IgD-negative memory B cell (primary cell): ENCODE data around the gene OSBPL10. TPM values are rescaled to one million over a fixed set of nuclear protein-coding genes. Genes with fewer than 3 reads are reported as not detected.
A peak's percentile ranks its signal among the peaks of the same experiment; 100 is the strongest.

Source experiments
- H3K27ac Mint-ChIP-seq, 3 donors: one replicate each; pipeline ENCODE4 v1.8.0; 2020 to 2022; ENCODE audit warnings: mild to moderate bottlenecking in 3 of 3, mixed read lengths in 3 of 3, moderate library complexity in 1 of 3
- H3K27me3 Mint-ChIP-seq: one replicate; pipeline ENCODE4 v1.8.0; 2021; ENCODE audit warnings: mixed read lengths
- H3K36me3 Mint-ChIP-seq: one replicate; pipeline ENCODE4 v1.8.0; 2020; ENCODE audit warnings: mild to moderate bottlenecking, mixed read lengths
- H3K4me1 Mint-ChIP-seq, 3 donors: one replicate each; pipeline ENCODE4 v1.8.0; 2020 to 2022; ENCODE audit warnings: mixed read lengths in 3 of 3, mild to moderate bottlenecking in 1 of 3
- H3K4me3 Mint-ChIP-seq, 4 donors: one replicate each; pipeline ENCODE4 v1.8.0; 2020 to 2022; ENCODE audit warnings: mild to moderate bottlenecking in 4 of 4, mixed read lengths in 4 of 4, moderate library complexity in 3 of 4
- H3K9me3 Mint-ChIP-seq, 3 donors: one replicate each; pipeline ENCODE4 v1.8.0; 2020 to 2021; ENCODE audit warnings: mixed read lengths in 3 of 3, mild to moderate bottlenecking in 1 of 3
- polyA plus RNA-seq: library from polyadenylated mRNA; unstranded; fragments of 300-500 nt; fragmentation: Illumina TruSeq; gene quantifications from one replicate; pipeline ENCODE4 v1.2.3, GENCODE V29; 2021

The OSBPL10 gene
- polyA plus RNA-seq, 1 donor from 2014 or later: 126 TPM

- H3K27ac Mint-ChIP-seq: peak overlapping the region in 2 of 3 donors; percentile 81 to 90
- H3K4me3 Mint-ChIP-seq: peak overlapping the region; percentile 67 to 99 (median 92)
- H3K36me3 Mint-ChIP-seq: peaks cover 3% of the 10 kb centered on the region
- no peaks in the 10 kb centered on the region for H3K27me3 Mint-ChIP-seq
- H3K9me3 Mint-ChIP-seq: peaks cover 0 to 3% (median 2%) of the 10 kb centered on the region in 3 donors
- H3K4me1 Mint-ChIP-seq: peaks cover 67 to 73% (median 68%) of the 10 kb centered on the region in 3 donors
These were observed 3.3 kb downstream of the OSBPL10 start for GRCh38 chr3:31977736-31978135.

GRCh38 chr3:31976302-31976701 lies 4.8 kb downstream of the OSBPL10 start:
- H3K27me3 Mint-ChIP-seq: no peaks in the 10 kb centered on the region
- peak overlapping the region; percentile 24 to 86 (median 64) for H3K4me3 Mint-ChIP-seq
- H3K36me3 Mint-ChIP-seq: peaks cover 3% of the 10 kb centered on the region
- H3K27ac Mint-ChIP-seq: peak overlapping the region; percentile 73 to 90 (median 86)
- H3K9me3 Mint-ChIP-seq: peaks cover 0 to 3% (median 0%) of the 10 kb centered on the region in 3 donors
- H3K4me1 Mint-ChIP-seq: peaks cover 66 to 78% (median 77%) of the 10 kb centered on the region in 3 donors

- Mint-ChIP-seq H3K4me1 (peaks cover 75 to 87% (median 86%) of the 10 kb centered on the region in 3 donors), H3K4me3 (peak overlapping the region in 3 of 4 donors; percentile 24 to 81 (median 70)), H3K9me3 (peaks cover 0 to 3% (median 0%) of the 10 kb centered on the region in 3 donors), H3K27me3 (no peaks in the 10 kb centered on the region), H3K36me3 (peaks cover 4% of the 10 kb centered on the region), H3K27ac (peak overlapping the region; percentile 73 to 97 (median 90))
These were observed 6.1 kb downstream of the OSBPL10 start for GRCh38 chr3:31974964-31975363.

- Mint-ChIP-seq H3K9me3 (peaks cover 0 to 3% (median 0%) of the 10 kb centered on the region in 3 donors), H3K4me1 (peaks cover 77 to 87% (median 86%) of the 10 kb centered on the region in 3 donors), H3K36me3 (peaks cover 4% of the 10 kb centered on the region), H3K27ac (peak overlapping the region; percentile 73 to 97 (median 90)), H3K4me3 (peak overlapping the region in 3 of 4 donors; percentile 24 to 81 (median 70)), H3K27me3 (no peaks in the 10 kb centered on the region)
These were observed 6.6 kb downstream of the OSBPL10 start for GRCh38 chr3:31974471-31974870.

- H3K36me3 Mint-ChIP-seq: peaks cover 4% of the 10 kb centered on the region
- peak overlapping the region; percentile 73 to 97 (median 94) for H3K27ac Mint-ChIP-seq
These were observed 7.2 kb downstream of the OSBPL10 start for GRCh38 chr3:31973837-31974236.

GRCh38 chr3:31973081-31973480 lies 8.0 kb downstream of the OSBPL10 start:
- peaks cover 81 to 89% (median 86%) of the 10 kb centered on the region in 3 donors for H3K4me1 Mint-ChIP-seq
- peak overlapping the region; percentile 73 to 97 (median 94) for H3K27ac Mint-ChIP-seq
- peaks cover 0 to 3% (median 0%) of the 10 kb centered on the region in 3 donors for H3K9me3 Mint-ChIP-seq
- H3K4me3 Mint-ChIP-seq: peak overlapping the region; percentile 70 to 95 (median 78)
- H3K36me3 Mint-ChIP-seq: peaks cover 4% of the 10 kb centered on the region
- no peaks in the 10 kb centered on the region for H3K27me3 Mint-ChIP-seq

More at GRCh38 chr3:31973837-31974236, 7.2 kb downstream of the OSBPL10 start:
- H3K4me1 Mint-ChIP-seq: peaks cover 80 to 89% (median 86%) of the 10 kb centered on the region in 3 donors
- peaks cover 0 to 3% (median 0%) of the 10 kb centered on the region in 3 donors for H3K9me3 Mint-ChIP-seq
- H3K4me3 Mint-ChIP-seq: peak overlapping the region in 3 of 4 donors; percentile 0 to 95 (median 71)
- H3K27me3 Mint-ChIP-seq: no peaks in the 10 kb centered on the region

GRCh38 chr3:31971607-31972006 lies 9.5 kb downstream of the OSBPL10 start:
- Mint-ChIP-seq H3K4me1 (peaks cover 83 to 85% (median 84%) of the 10 kb centered on the region in 3 donors), H3K27me3 (no peaks in the 10 kb centered on the region), H3K4me3 (peak overlapping the region; percentile 70 to 95 (median 78)), H3K36me3 (peaks cover 6% of the 10 kb centered on the region), H3K9me3 (peaks cover 0 to 3% (median 0%) of the 10 kb centered on the region in 3 donors), H3K27ac (peak overlapping the region; percentile 73 to 97 (median 94))

- Mint-ChIP-seq H3K4me3 (peak overlapping the region in 3 of 4 donors; percentile 77 to 82 (median 80)), H3K4me1 (peaks cover 69 to 73% (median 72%) of the 10 kb centered on the region in 3 donors), H3K36me3 (peaks cover 5% of the 10 kb centered on the region), H3K27ac (peak overlapping the region; percentile 11 to 75 (median 52)), H3K27me3 (no peaks in the 10 kb centered on the region), H3K9me3 (no peaks in the 10 kb centered on the region)
These were observed 12.1 kb downstream of the OSBPL10 start for GRCh38 chr3:31968927-31969418.

GRCh38 chr3:31968369-31968926 lies 12.6 kb downstream of the OSBPL10 start:
- no peaks in the 10 kb centered on the region for H3K27me3 Mint-ChIP-seq
- H3K4me3 Mint-ChIP-seq: peak overlapping the region in 3 of 4 donors; percentile 9 to 82 (median 80)
- no peaks in the 10 kb centered on the region for H3K9me3 Mint-ChIP-seq
- peaks cover 68 to 73% (median 72%) of the 10 kb centered on the region in 3 donors for H3K4me1 Mint-ChIP-seq
- peak overlapping the region; percentile 34 to 75 (median 52) for H3K27ac Mint-ChIP-seq
- peaks cover 9% of the 10 kb centered on the region for H3K36me3 Mint-ChIP-seq

- peaks cover 12% of the 10 kb centered on the region for H3K36me3 Mint-ChIP-seq
- H3K9me3 Mint-ChIP-seq: no peaks in the 10 kb centered on the region
- H3K4me1 Mint-ChIP-seq: peaks cover 65 to 71% (median 70%) of the 10 kb centered on the region in 3 donors
- H3K27ac Mint-ChIP-seq: peak overlapping the region in 2 of 3 donors; percentile 1 to 75
- H3K27me3 Mint-ChIP-seq: no peaks in the 10 kb centered on the region
- peak overlapping the region in 3 of 4 donors; percentile 17 to 82 (median 75) for H3K4me3 Mint-ChIP-seq
These were observed 13.5 kb downstream of the OSBPL10 start for GRCh38 chr3:31967592-31967991.

GRCh38 chr3:31966978-31967591 lies 14.0 kb downstream of the OSBPL10 start:
- H3K27me3 Mint-ChIP-seq: no peaks in the 10 kb centered on the region
- no peaks in the 10 kb centered on the region for H3K9me3 Mint-ChIP-seq
- peak overlapping the region; percentile 1 to 76 (median 75) for H3K27ac Mint-ChIP-seq
- H3K4me1 Mint-ChIP-seq: peaks cover 60 to 68% (median 67%) of the 10 kb centered on the region in 3 donors
- H3K4me3 Mint-ChIP-seq: peak overlapping the region in 3 of 4 donors; percentile 17 to 75 (median 68)
- H3K36me3 Mint-ChIP-seq: peaks cover 12% of the 10 kb centered on the region

GRCh38 chr3:31962801-31963205 lies 18.3 kb downstream of the OSBPL10 start:
- H3K4me3 Mint-ChIP-seq: peak overlapping the region; percentile 25 to 88 (median 78)
- no peaks in the 10 kb centered on the region for H3K27me3 Mint-ChIP-seq
- peaks cover 10% of the 10 kb centered on the region for H3K36me3 Mint-ChIP-seq
- H3K27ac Mint-ChIP-seq: peak overlapping the region; percentile 16 to 80 (median 73)
- peaks cover 52 to 71% (median 69%) of the 10 kb centered on the region in 3 donors for H3K4me1 Mint-ChIP-seq
- H3K9me3 Mint-ChIP-seq: no peaks in the 10 kb centered on the region

- Mint-ChIP-seq H3K27me3 (no peaks in the 10 kb centered on the region), H3K4me1 (peaks cover 45 to 68% (median 61%) of the 10 kb centered on the region in 3 donors), H3K9me3 (no peaks in the 10 kb centered on the region), H3K27ac (peak overlapping the region; percentile 93 to 98 (median 98)), H3K4me3 (peak overlapping the region; percentile 90 to 95 (median 93)), H3K36me3 (peaks cover 7% of the 10 kb centered on the region)
These were observed 20.1 kb downstream of the OSBPL10 start for GRCh38 chr3:31960793-31961431.

GRCh38 chr3:31959951-31960792 lies 20.9 kb downstream of the OSBPL10 start:
- H3K9me3 Mint-ChIP-seq: peaks cover 0 to 4% (median 2%) of the 10 kb centered on the region in 3 donors
- H3K4me3 Mint-ChIP-seq: peak overlapping the region; percentile 90 to 95 (median 93)
- peaks cover 10% of the 10 kb centered on the region for H3K36me3 Mint-ChIP-seq
- no peaks in the 10 kb centered on the region for H3K27me3 Mint-ChIP-seq
- peaks cover 47 to 75% (median 61%) of the 10 kb centered on the region in 3 donors for H3K4me1 Mint-ChIP-seq
- peak overlapping the region; percentile 93 to 98 (median 98) for H3K27ac Mint-ChIP-seq
